Activated gamma-delta T cell treated with anti-CD3 and anti-CD28 coated beads, Interleukin-2, amount 50 U/mL, for 16 hours (primary cell): ENCODE results near the gene UCP1.
"Not testable (repeated sequence)": the region's sequence is repeated elsewhere in the genome, so short reads cannot be mapped to it uniquely, and the experiment has no call there.

ENCODE experiments used
- DNase-seq: peaks from one replicate; pipeline ENCODE4 v3.0.0-alpha.2; 2020; ENCODE audit warnings: low read depth

The UCP1 gene

DNA sequence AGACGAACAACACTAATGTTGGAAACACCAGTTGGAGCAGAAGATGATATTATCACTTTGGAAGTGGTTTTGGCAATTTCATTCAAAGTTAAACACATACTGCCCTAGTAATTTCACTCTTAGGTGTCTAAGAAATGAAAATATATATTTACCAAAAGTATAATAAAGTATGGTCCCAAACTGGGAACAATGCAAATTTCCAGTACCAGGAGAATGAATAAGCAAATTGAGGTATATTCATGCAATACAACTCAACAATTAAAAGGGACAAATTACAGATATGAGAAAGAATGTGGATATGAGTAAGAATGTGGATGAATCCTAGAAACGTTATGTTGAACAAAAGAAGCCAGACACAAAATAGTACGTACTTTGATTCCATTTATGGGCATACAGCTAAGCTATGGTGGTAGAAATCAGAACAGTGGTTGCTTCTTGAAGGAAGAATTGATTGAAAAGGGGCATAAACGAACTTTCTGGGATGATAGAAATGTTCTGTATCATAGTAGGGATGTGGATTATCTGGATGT is 34.7 kb downstream of the UCP1 start:
- DNase-seq: no peak

DNA sequence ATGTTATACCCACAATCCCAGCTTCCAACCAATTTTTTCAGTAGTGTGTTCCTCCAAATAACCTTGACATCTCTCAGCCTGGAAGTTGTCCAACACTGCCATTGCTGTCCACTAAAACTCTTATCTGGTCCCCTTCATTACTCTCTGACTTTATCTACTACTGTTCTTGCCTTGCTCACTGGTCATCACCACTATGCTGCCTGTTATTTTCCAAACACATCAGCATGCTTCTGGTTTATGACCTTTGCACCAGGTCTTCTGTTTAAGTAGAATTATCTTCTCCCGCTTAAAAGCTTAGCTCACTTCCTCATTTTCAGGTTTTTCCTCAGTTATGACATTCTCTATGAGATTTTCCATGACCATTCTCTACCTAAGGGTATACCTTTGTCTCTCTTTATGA is 39.3 kb downstream of the UCP1 start:
- DNase-seq: no peak

DNA sequence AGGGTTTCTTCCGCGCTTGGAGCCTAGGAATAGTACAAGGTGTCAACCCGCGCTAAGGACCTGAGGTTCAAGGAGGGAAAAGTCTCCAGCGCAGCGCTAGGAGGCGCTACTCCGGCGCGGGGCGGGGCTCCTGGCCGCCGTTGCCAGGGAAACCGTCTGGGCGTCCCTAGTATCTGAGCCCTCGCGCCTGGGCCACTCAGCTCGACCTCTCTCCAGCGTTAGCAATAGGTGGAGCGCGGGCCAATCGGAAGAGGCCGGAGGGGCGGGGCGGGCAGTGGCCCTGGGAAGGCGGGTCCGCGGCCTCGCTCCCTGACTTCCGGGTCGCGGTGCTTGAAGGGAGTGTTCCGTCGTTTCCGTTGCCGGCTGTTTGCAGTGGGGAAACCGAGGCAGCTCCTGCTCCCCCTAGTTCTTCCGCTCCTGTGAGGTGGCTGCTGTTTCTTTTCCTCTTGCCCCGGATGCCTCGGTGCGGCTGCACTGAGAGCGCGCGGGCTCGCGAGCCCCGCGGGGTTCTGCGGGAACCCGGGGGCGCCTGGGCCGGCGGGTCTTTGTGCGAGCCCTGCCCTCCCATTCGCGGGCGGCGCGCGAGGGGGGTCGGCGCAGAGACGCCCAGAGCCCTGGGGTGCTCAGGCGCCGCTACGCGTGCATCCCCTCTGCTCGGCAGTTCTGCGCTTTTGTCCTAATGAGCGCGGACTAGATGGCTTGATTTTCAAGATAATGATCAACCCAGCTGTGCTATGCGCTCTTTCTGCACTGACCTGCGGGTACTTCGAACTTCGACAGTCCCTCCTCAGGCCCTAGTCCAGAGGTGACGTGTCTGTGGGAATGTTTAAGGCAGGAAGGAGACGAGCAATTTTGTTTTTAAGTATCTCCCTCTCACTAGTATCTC is 44.7 kb downstream of the UCP1 start, which contains the start of gene ELMOD2:
ELMOD2 (plus strand) TSS at position 312 of the 886 bp plus-strand sequence. CDS start 1,261 bp downstream, outside the sequence.
- peak; percentile 96 for DNase-seq

DNA sequence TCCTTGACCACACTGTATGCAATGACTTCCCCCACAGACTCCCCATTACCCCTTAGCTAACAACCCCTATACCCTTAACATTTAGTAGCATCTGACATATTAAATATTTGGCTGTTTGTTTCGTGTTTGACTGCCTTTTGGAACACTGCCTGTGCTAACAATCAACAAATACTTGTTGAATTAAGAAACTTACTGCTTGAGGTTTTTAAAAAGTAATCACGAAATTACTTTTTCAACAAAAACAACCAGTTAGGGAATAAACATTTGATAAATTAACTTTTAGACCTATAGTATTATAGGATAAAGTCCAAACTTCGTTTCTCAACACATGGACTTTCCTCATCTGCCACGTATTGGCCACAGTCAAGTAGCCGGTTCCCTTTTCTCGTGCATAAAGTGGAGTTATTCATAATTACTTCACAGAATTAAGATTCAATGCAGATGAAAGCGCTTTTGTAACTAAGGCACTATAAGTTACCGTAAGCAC is 45.3 kb downstream of the UCP1 start:
- DNase-seq: no peak

DNA sequence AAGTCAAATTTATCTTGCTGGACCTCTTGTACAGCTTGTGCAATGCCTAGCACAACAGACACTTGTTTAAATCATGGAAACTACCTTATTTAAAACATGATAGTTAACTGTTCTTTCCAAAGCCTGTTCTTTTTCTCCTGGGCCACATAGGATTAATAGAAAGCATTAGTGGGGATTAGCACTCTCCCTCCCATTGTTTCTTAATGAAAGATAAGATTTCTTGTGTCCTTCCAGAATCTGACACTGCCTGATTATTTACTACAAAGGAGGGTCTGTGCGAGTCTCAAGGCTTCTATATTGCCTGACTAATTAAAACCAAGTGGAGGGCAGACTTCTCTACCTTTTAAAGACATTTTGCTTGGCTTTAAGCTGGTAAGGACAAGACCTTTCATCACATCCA is 53.3 kb downstream of the UCP1 start:
- no peak for DNase-seq

DNA sequence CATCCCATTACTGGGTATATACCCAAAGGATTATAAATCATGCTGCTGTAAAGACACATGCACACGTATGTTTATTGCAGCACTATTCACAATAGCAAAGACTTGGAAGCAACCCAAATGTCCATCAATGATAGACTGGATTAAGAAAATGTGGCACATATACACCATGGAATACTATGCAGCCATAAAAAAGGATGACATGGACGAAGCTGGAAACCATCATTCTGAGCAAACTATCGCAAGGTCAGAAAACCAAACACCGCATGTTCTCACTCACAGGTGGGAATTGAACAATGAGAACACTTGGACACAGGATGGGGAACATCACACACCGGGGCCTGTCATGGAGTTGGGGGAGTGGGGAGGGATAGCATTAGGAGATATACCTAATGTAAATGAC is 55.0 kb downstream of the UCP1 start:
- not testable (repeated sequence) for DNase-seq
